Ammon's horn (tissue), 1 donor: ENCODE measurements around the gene SNX32.
A peak's percentile ranks its signal among the peaks of the same experiment; 100 is the strongest.
"Not testable (repeated sequence)": the region's sequence is repeated elsewhere in the genome, so short reads cannot be mapped to it uniquely, and the experiment has no call there.

ENCODE experiments used
- DNase-seq: peaks from one replicate; pipeline ENCODE4 v3.0.0-alpha.2; 2016; ENCODE audit warnings: low spot score

SNX32 gene

GRCh38 chr11:65829459-65829858 lies 4.3 kb upstream of the SNX32 start:
- DNase-seq = no peak

DNA sequence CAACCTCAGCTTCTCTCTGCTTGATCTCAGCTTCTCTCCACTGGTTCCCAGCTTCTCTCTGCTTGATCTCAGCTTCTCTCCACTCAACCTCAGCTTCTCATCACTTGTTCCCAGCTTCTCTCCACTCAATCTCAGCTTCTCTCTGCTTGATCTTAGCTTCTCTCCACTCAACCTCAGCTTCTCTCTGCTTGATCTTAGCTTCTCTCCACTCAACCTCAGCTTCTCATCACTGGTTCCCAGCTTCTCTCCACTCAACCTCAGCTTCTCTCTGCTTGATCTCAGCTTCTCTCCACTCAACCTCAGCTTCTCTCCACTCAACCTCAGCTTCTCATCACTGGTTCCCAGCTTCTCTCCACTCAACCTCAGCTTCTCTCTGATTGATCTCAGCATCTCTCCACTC lies 1.5 kb upstream of the SNX32 start:
- DNase-seq = not testable (repeated sequence)

- no peak for DNase-seq
These were observed 439 bp downstream of the SNX32 start for GRCh38 chr11:65834202-65834601.

DNA sequence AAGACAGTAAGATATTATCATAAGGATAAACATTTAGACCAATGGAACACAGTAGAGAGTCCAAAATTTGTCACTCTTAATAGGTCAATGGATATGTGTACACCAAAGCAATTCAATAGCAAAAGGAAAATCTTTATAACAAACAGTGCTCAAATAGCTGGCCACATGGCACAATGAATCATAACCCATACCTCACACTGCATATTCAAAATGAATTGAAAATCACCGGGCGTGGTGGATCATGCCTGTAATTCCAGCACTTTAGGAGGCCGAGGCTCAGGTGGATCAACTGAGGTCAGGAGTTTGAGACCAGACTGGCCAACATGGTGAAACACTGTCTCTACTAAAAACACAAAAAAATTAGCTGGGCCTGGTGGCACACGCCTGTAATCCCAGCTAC lies 8.4 kb downstream of the SNX32 start:
- DNase-seq = no peak

DNA sequence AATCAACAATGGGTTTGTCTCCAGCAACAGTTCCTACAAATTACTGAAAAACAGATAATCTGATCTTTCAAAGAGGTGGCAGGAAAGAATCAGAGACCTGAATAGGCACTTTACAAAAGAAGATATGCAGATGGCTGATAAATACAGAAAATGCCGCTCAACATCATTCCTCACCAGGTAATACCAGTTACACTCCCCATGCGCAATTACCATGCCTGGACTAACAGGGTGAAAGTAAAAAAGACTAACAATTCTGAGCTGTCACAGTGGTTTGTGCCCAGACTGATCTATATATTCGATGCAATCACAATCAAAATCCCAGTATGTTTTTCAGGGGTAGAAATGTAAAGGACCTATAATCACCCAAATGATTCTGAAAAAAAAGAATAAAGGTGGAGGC lies 10.0 kb downstream of the SNX32 start:
- no peak for DNase-seq

DNA sequence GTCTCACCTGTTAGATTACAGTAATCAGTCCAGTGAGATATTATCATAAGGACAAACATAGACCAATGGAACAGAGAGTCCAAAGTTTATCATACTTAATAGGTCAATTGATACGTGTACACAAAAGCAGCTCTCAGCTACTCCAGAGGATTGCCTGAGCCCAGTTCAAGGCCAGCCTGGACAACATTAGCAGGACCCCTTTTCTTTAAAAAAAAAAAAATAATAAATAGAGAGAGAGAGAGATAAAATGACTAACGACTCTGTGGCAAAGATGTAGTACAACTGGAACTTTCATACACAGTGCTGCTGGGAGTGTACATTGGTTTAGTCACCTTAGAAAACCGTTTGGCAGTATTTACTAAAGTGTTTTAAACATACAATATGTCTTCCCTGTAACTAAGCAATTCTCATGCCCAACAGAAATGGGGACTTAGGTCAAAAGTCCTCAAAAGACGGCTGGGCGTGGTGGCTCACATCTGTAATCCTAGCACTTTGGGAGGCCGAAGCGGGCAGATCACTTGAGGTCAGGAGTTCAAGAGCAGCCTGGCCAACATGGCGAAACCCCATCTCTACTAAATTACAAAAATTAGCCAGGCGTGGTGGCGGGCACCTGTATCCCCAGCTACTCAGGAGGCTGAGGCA lies 10.6 kb downstream of the SNX32 start:
- no peak for DNase-seq

GRCh38 chr11:65847746-65848145 lies 14.0 kb downstream of the SNX32 start:
- no peak for DNase-seq

GRCh38 chr11:65848693-65849092 lies 14.9 kb downstream of the SNX32 start:
- not testable (repeated sequence) for DNase-seq

DNA sequence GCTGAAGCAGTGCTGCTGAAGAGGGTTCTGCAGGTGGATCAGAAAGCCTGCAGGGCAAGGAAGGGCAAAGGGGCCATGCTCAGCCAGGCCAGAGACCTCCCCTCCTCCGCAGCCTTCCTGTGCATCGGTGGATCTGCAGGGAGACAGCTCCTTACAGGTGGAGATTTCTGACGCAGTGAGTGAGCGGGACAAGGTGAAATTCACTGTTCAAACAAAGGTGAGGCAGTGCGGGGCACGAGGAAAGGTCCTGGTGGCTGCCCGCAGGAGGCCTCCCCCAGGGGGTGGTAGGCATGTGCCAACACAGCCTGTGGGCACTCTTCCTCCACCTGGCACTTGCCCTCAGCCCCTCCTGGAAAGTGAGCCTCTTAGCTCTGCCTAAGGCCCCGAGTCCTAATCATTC lies 15.6 kb downstream of the SNX32 start:
- DNase-seq = no peak

DNA sequence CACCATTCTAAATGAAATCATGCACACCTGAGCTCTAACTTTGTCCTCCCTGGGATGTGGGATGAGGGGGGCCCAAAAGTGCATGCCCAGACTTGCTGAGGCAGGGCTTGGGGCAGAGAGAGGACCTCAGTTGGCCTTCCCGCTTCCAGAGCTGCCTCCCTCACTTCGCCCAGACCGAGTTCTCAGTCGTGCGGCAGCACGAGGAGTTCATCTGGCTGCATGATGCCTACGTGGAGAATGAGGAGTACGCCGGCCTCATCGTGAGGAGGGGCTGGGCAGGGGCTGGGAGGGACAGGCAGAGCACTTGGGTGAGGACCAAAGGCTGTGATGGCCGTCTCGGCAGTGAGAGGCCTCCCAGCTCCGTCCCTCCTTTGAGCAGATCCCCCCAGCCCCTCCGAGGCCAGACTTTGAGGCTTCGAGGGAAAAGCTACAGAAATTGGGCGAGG lies 16.0 kb downstream of the SNX32 start:
- no peak for DNase-seq

DNA sequence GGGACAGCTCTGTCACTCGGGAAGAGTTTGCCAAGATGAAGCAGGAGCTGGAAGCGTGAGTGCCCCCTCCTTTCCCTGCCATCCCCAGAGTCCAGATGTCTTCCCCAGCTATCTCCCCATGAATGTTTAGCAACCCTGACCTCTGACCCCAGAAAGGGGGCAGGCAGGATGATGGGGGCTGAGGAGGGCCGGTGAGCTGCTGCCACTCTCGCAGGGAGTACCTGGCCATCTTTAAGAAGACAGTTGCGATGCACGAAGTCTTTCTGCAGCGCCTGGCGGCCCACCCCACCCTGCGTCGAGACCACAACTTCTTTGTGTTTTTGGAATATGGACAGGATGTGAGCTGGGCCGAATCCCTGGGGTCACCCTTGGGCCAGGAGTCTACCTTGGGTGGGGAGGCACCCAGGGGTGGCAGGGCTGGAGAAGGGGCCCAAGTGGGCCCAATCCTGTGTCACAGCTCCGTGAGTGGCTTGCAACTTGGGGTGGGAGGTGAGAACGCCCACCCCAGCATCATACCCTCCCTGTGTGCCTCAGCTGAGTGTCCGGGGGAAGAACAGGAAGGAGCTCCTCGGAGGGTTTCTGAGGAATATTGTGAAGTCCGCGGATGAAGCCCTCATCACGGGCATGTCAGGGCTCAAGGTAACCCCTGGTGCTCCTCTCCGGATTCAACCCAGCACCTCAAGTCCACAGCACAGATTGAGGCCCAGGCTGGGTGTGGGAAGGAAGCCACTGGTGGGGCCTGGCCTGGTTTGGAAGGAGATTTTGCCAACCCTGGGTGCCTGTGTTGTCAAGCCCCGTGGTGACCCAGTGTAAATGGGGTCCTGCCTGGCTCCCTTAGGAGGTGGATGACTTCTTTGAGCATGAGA lies 16.7 kb downstream of the SNX32 start:
- DNase-seq = no peak

GRCh38 chr11:65851083-65851579 lies 17.4 kb downstream of the SNX32 start:
- DNase-seq = no peak

DNA sequence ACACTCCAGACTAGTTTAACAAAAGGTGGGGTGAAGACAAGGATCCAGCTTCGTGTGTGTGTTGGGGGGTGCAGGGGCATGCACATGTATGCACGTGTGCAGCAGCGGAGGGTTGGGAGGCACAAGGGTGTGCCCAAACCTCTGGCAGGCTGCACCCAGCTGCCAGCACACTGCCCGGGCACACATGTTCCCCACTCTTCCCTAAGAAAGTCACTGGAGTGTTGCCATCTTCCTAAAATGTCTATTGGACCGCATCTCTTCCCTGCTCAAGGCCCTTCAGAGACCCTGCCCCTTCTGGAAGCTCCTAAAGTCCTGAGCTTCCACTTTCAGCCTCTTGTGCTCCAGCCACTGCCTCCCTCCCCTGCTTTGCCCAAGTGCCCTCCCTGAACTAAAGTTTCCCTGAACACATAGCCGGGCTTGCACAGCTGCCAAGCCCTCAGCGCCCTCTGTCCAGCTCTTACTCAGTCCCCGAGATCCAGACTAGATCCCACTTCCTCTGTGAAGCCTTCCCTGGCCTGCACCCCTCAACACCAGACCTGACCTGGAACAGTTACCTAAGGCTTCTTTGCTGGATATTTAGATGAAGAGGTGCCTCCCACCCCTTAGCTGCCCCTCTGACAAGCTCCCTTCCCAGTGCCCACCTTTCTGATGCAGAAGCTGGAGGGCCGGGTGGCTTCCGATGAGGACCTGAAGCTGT lies 18.2 kb downstream of the SNX32 start:
- no peak for DNase-seq

- DNase-seq = peak; percentile 1
These were observed 18.9 kb downstream of the SNX32 start for GRCh38 chr11:65852508-65853245.

DNA sequence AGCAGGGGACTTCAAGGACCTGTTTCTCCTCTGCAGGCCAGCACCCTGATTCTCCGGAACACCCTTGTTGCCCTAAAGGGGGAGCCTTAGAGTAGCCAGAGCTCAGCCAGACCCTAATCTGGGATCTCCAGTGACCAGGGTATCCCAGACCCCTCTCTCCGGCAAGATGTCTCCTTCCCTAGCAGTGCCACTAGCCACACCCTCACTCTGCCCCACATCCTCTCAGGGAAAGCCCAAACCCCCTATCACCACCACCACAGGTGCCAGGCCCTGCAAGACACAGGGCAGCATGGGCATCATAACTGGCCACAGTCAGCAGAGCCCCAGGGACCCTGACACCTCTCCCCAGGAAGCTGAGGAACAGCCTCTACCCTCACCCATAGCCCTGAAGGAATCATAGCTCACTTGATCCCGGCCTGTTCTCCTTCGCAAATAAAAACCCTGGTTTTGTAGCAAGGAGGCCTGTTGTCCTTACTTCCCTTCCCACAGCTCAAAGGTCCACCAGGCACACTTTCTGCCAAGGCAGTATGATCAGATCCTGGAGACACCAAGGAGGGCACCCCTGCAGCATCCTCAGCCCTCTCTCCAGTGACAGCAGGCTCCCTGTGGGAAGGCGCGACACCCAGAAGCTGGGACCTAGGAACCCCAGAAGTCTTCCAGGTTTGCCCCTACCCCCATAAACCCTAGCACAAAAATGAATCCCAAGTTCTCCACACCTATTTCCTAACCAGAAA lies 19.6 kb downstream of the SNX32 start:
- DNase-seq = no peak

- no peak for DNase-seq
These were observed 20.4 kb downstream of the SNX32 start for GRCh38 chr11:65854161-65854592.

DNA sequence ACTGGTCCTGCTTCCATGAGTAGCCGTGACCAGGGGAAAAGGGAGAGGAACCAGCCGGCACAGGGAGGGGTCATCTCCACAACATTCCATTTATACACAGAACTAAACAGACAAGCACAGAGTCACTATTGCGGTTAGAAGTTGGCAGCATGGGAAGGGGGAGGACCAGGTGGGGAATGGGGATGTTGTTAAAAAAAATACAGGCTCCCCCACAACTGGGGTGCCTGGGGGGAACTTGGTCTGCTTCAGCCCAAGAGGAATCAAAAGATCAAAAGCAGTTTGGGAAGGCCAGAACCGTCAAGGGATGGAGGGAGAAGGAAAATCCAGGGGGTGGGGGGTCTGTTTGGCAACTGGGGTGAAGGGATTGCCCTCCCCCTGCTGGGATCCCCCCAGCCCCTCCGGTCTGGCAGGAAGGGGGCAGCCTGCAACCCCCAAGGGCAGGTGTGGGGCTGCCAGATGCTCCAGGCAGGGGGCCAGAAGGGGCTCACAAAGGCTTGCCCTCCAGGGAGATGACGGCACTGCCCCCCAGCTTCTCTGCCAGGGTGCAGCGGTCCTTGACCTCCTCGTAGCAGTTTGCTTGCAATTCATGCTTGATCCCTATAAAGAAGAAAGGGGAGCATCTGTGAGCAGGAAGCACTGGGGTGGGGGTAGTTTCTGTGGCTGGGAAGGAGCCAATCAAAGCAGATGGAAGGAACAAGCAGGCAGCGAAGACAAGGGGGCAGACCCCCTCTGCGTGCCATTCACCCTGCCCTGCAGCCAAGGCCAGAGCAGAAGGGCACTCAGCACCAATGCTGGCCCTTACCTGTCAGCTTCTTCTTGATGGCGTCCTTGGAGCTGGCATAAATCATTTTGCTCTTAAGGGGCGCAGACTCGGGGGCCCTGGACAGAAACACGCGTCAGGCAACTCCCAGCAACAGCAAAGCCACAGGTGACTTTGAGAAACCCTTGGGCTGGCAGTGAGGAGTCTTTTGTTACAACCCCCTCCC lies 21.4 kb downstream of the SNX32 start:
- peak; percentile 1 for DNase-seq

- peak; percentile 2 for DNase-seq
These were observed 22.2 kb downstream of the SNX32 start for GRCh38 chr11:65855927-65856363.

GRCh38 chr11:65856689-65857499 lies 23.1 kb downstream of the SNX32 start:
- DNase-seq = peak; percentile 82
